Mesenchymal stem cell (in vitro differentiated cells and primary cell): ENCODE results near the gene BSND.
A peak's percentile ranks its signal among the peaks of the same experiment; 100 is the strongest.

Experiments
- DNase-seq: peaks from one replicate; pipeline ENCODE4 v3.0.0-alpha.2; 2013
- H2AFZ ChIP-seq: one replicate; pipeline ENCODE4 v1.6.1; 2013; ENCODE audit warnings: low read depth, mild to moderate bottlenecking, control low read depth, inconsistent platforms, low read length, moderate library complexity
- H2AK5ac ChIP-seq: 2 replicates; pipeline ENCODE4 v1.6.1; 2013; ENCODE audit warnings: low read length, moderate library complexity, mild to moderate bottlenecking, inconsistent platforms; ENCODE audit not compliant: severe bottlenecking
- H2BK120ac ChIP-seq: one replicate; pipeline ENCODE4 v1.6.1; 2013; ENCODE audit warnings: low read depth, mild to moderate bottlenecking, inconsistent platforms, low read length, moderate library complexity
- H2BK12ac ChIP-seq, 2 experiments: one replicate each; pipeline ENCODE4 v1.6.1; 2013; ENCODE audit warnings: inconsistent platforms in 2 of 2, low read length in 2 of 2, mild to moderate bottlenecking in 2 of 2, moderate library complexity in 2 of 2, control low read depth in 1 of 2
- H2BK15ac ChIP-seq: one replicate; pipeline ENCODE4 v1.6.1; 2013; ENCODE audit warnings: mild to moderate bottlenecking, low read depth, inconsistent platforms; ENCODE audit not compliant: poor library complexity, severe bottlenecking
- H2BK5ac ChIP-seq: 2 replicates; pipeline ENCODE4 v1.6.1; 2013; ENCODE audit warnings: low read depth, mild to moderate bottlenecking, low read length, control low read depth, inconsistent platforms; ENCODE audit not compliant: poor library complexity, severe bottlenecking
- H3K14ac ChIP-seq, 2 experiments: one replicate each; pipeline ENCODE4 v1.6.1; 2013; ENCODE audit warnings: inconsistent platforms in 2 of 2, low read length in 2 of 2, control low read depth in 1 of 2, mild to moderate bottlenecking in 1 of 2, moderate library complexity in 1 of 2
- H3K18ac ChIP-seq, 2 experiments: one replicate each; pipeline ENCODE4 v1.6.1; 2013; ENCODE audit warnings: inconsistent platforms in 2 of 2, low read length in 2 of 2, control low read depth in 1 of 2, low read depth in 1 of 2, mild to moderate bottlenecking in 1 of 2
- H3K23ac ChIP-seq, 2 experiments: one replicate each; pipeline ENCODE4 v1.6.1; 2013; ENCODE audit warnings: inconsistent platforms in 2 of 2, low read length in 2 of 2, mild to moderate bottlenecking in 2 of 2, moderate library complexity in 2 of 2, control low read depth in 1 of 2
- H3K27ac ChIP-seq: 2 replicates; pipeline ENCODE4 v1.5.1; 2013; ENCODE audit warnings: mild to moderate bottlenecking, moderate library complexity, low read length, control low read depth, inconsistent platforms; ENCODE audit not compliant: poor library complexity, severe bottlenecking
- H3K27me3 ChIP-seq, 2 experiments: 2 replicates each; pipeline versions ENCODE4 v1.6.1 to v1.7.0; 2013; ENCODE audit warnings: low read length in 2 of 2, mild to moderate bottlenecking in 2 of 2, moderate library complexity in 2 of 2, control low read depth in 1 of 2, inconsistent platforms in 1 of 2; ENCODE audit not compliant: control insufficient read depth in 1 of 2, insufficient read depth in 1 of 2
- H3K36me3 ChIP-seq, 2 experiments: 2 replicates each; pipeline versions ENCODE4 v1.6.1 to v1.7.0; 2013; ENCODE audit warnings: low read length in 2 of 2, control low read depth in 1 of 2, inconsistent platforms in 1 of 2, low read depth in 1 of 2, mild to moderate bottlenecking in 1 of 2; ENCODE audit not compliant: insufficient read depth in 2 of 2, control insufficient read depth in 1 of 2
- H3K4ac ChIP-seq, 2 experiments: one replicate each; pipeline ENCODE4 v1.6.1; 2013; ENCODE audit warnings: inconsistent platforms in 2 of 2, low read length in 2 of 2, mild to moderate bottlenecking in 2 of 2, moderate library complexity in 2 of 2, control low read depth in 1 of 2, low read depth in 1 of 2
- H3K4me1 ChIP-seq: 2 replicates; pipeline ENCODE4 v1.6.1; 2013; ENCODE audit warnings: low read depth, low read length, control low read depth; ENCODE audit not compliant: control insufficient read depth, insufficient read depth
- H3K4me2 ChIP-seq: 2 replicates; pipeline ENCODE4 v1.6.1; 2013; ENCODE audit warnings: low read length, mild to moderate bottlenecking, inconsistent platforms; ENCODE audit not compliant: poor library complexity, severe bottlenecking
- H3K4me3 ChIP-seq, 2 experiments: 2 replicates each; pipeline versions ENCODE4 v1.5.1 to v1.7.0; 2013; ENCODE audit warnings: low read length in 2 of 2, mild to moderate bottlenecking in 2 of 2, control low read depth in 1 of 2, low read depth in 1 of 2; ENCODE audit not compliant: insufficient read depth in 1 of 2
- H3K79me1 ChIP-seq: replicated peaks from 2 replicates; pipeline ENCODE4 v1.6.1; 2013; ENCODE audit warnings: mild to moderate bottlenecking, control low read depth, low read length, inconsistent platforms; ENCODE audit not compliant: poor library complexity, severe bottlenecking
- H3K9ac ChIP-seq: 2 replicates; pipeline ENCODE4 v1.7.0; 2013; ENCODE audit warnings: mild to moderate bottlenecking, low read length, moderate library complexity
- H3K9me3 ChIP-seq: 2 replicates; pipeline ENCODE4 v1.7.0; 2013; ENCODE audit warnings: mild to moderate bottlenecking, low read length; ENCODE audit not compliant: control insufficient read depth
- H4K8ac ChIP-seq: one replicate; pipeline ENCODE4 v1.6.1; 2013; ENCODE audit warnings: inconsistent platforms, mild to moderate bottlenecking, low read length, moderate library complexity
- H4K91ac ChIP-seq: one replicate; pipeline ENCODE4 v1.6.1; 2013; ENCODE audit warnings: mild to moderate bottlenecking, low read length, inconsistent platforms
- WGBS: methylation state at CpG from one replicate; pipeline ENCODE4 v1.1.7; 2013; ENCODE audit warnings: mixed read lengths; 5-methylcytosine and 5-hydroxymethylcytosine counted together

Gene BSND

GRCh38 chr1:54996359-54996868 lies 2.3 kb upstream of the BSND start:
- H2BK12ac ChIP-seq: no peak overlapping the region
- peak overlapping the region; percentile 19 for H4K8ac ChIP-seq
- no peak overlapping the region for H3K14ac ChIP-seq
- WGBS: 11% methylated on average over 6 of the region's 23 CpGs
- no peak overlapping the region for H3K4ac ChIP-seq
- no peak overlapping the region for H2AFZ ChIP-seq
- H3K79me1 ChIP-seq: no peaks in the 10 kb centered on the region
- peak overlapping the region; percentile 81 for H3K4me2 ChIP-seq
- H3K27me3 ChIP-seq: peaks cover 38 to 67% of the 10 kb centered on the region in 2 experiments
- H3K9me3 ChIP-seq: no peaks in the 10 kb centered on the region
- peak; percentile 65 for DNase-seq
- no peaks in the 10 kb centered on the region for H3K36me3 ChIP-seq
- no peak overlapping the region for H2AK5ac ChIP-seq
- no peak overlapping the region for H2BK5ac ChIP-seq
- no peak overlapping the region for H4K91ac ChIP-seq
- peak overlapping the region in 1 of 2 experiments; percentile 47 for H3K4me3 ChIP-seq
- no peak overlapping the region for H2BK120ac ChIP-seq
- no peak overlapping the region for H2BK15ac ChIP-seq
- no peak overlapping the region for H3K27ac ChIP-seq
- no peak overlapping the region for H3K23ac ChIP-seq
- peaks cover 15% of the 10 kb centered on the region for H3K4me1 ChIP-seq
- H3K18ac ChIP-seq: no peak overlapping the region
- H3K9ac ChIP-seq: peak overlapping the region; percentile 32

DNA sequence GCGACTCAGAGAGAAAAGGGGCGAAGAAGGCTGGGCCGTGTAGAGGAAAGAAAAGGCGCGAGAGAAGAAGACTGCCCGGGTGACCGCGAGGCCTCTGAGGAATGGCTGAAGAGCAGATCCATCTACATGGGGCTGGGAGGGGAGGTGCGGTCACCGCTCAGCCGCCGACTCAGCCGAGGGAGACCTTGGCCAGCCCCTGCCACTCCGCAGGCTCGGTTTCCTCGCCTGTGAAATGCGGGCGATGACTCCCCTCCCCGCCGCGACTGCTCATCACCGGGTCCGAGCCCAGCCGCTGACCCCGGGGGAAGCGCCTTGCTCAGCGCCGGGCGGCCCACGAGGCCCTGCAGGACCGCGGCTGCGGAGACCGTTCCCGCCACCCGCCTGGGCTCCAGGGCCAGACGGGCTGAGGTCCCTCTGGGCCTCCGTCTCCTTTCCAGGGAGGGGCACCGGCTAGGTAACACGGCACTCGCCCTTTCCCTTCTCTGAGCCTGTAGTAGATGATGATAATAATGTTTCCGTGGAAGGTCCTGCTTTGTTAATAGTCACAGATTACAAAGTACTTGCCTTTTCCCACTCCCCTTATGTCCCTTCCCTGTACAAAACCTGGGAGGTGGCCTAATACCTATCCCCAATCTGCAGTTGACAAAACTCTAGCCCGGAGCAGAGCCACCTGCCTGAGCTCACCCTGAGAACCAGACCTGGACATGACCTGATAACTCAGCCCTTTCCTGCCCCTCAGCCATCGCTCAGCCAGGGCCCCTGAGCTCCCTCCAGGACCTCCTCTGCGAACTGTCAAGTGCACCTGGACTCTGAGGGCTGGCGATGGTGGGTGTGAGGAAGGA lies 1.6 kb upstream of the BSND start:
- Histone ChIP-seq H3K9me3 (no peaks in the 10 kb centered on the region), H3K36me3 (no peaks in the 10 kb centered on the region), H2AFZ (peak overlapping the region; percentile 36), H3K4ac (no peak overlapping the region), H3K4me2 (peak overlapping the region; percentile 81), H4K8ac (no peak overlapping the region), H3K4me1 (peaks cover 15% of the 10 kb centered on the region), H2AK5ac (no peak overlapping the region), H3K27ac (no peak overlapping the region), H4K91ac (no peak overlapping the region), H2BK15ac (no peak overlapping the region), H2BK5ac (no peak overlapping the region), H3K14ac (peak overlapping the region in 1 of 2 experiments; percentile 20), H3K79me1 (no peaks in the 10 kb centered on the region), H2BK12ac (no peak overlapping the region), H3K9ac (peak overlapping the region; percentile 32), H3K18ac (peak overlapping the region in 1 of 2 experiments; percentile 26), H3K4me3 (peak overlapping the region; percentile 32 to 47), H3K23ac (no peak overlapping the region), H2BK120ac (no peak overlapping the region), H3K27me3 (peaks cover 38 to 73% of the 10 kb centered on the region in 2 experiments)
- WGBS: 5% methylated on average over 41 of the region's 46 CpGs
- DNase-seq: peak; percentile 35

GRCh38 chr1:54997711-54997986 lies 1.1 kb upstream of the BSND start:
- peaks cover 38 to 78% of the 10 kb centered on the region in 2 experiments for H3K27me3 ChIP-seq
- H3K4me1 ChIP-seq: peaks cover 15% of the 10 kb centered on the region
- no peak for DNase-seq
- H2AK5ac ChIP-seq: no peak overlapping the region
- no peaks in the 10 kb centered on the region for H3K79me1 ChIP-seq
- H2BK15ac ChIP-seq: no peak overlapping the region
- no peak overlapping the region for H2AFZ ChIP-seq
- no peak overlapping the region for H3K14ac ChIP-seq
- H3K4ac ChIP-seq: no peak overlapping the region
- H3K23ac ChIP-seq: no peak overlapping the region
- H2BK120ac ChIP-seq: no peak overlapping the region
- H4K8ac ChIP-seq: no peak overlapping the region
- no peak overlapping the region for H2BK12ac ChIP-seq
- H4K91ac ChIP-seq: no peak overlapping the region
- no peak overlapping the region for H2BK5ac ChIP-seq
- no peak overlapping the region for H3K18ac ChIP-seq
- no peaks in the 10 kb centered on the region for H3K9me3 ChIP-seq
- no peaks in the 10 kb centered on the region for H3K36me3 ChIP-seq
- no peak overlapping the region for H3K4me3 ChIP-seq
- no peak overlapping the region for H3K4me2 ChIP-seq
- WGBS: 44% methylated on average over 6 of the region's 6 CpGs
- no peak overlapping the region for H3K9ac ChIP-seq
- no peak overlapping the region for H3K27ac ChIP-seq

GRCh38 chr1:54998100-54998499 lies 633 bp upstream of the BSND start:
- no peak overlapping the region for H2BK120ac ChIP-seq
- H3K4me3 ChIP-seq: no peak overlapping the region
- H3K14ac ChIP-seq: no peak overlapping the region
- no peaks in the 10 kb centered on the region for H3K9me3 ChIP-seq
- no peak overlapping the region for H2BK12ac ChIP-seq
- H3K27ac ChIP-seq: no peak overlapping the region
- H3K36me3 ChIP-seq: no peaks in the 10 kb centered on the region
- peaks cover 38 to 81% of the 10 kb centered on the region in 2 experiments for H3K27me3 ChIP-seq
- peaks cover 15% of the 10 kb centered on the region for H3K4me1 ChIP-seq
- DNase-seq: no peak
- H4K8ac ChIP-seq: no peak overlapping the region
- H3K23ac ChIP-seq: no peak overlapping the region
- H2AK5ac ChIP-seq: no peak overlapping the region
- H3K18ac ChIP-seq: no peak overlapping the region
- WGBS: 91% methylated on average over 5 of the region's 6 CpGs
- no peaks in the 10 kb centered on the region for H3K79me1 ChIP-seq
- H3K4me2 ChIP-seq: no peak overlapping the region
- no peak overlapping the region for H3K9ac ChIP-seq
- H2AFZ ChIP-seq: no peak overlapping the region
- no peak overlapping the region for H3K4ac ChIP-seq
- H2BK15ac ChIP-seq: no peak overlapping the region
- H2BK5ac ChIP-seq: no peak overlapping the region
- H4K91ac ChIP-seq: no peak overlapping the region
